OCI-LY1 (cell line): Measurements from ENCODE around the gene MAP7D1.
"Not testable (repeated sequence)": the region's sequence is repeated elsewhere in the genome, so short reads cannot be mapped to it uniquely, and the experiment has no call there.

Experiments used
- EZH2 ChIP-seq: fragments of 200-600 bp; sonication (generic), shearing (Covaris generic); IDR thresholded peaks from 2 replicates; pipeline ENCODE4 v1.8.0; 2017; ENCODE audit warnings: borderline replicate concordance, mixed run types, mild to moderate bottlenecking, antibody characterized with exemption, low read length, moderate library complexity, mixed read lengths
- TF ChIP-seq, protein P1 (sequence below): fragments of 200-600 bp; sonication (generic), shearing (Covaris generic); IDR thresholded peaks from 2 replicates; pipeline ENCODE4 v1.5.1; 2017; ENCODE audit warnings: mild to moderate bottlenecking, antibody characterized with exemption, low read length, moderate library complexity, mixed read lengths

DNA sequence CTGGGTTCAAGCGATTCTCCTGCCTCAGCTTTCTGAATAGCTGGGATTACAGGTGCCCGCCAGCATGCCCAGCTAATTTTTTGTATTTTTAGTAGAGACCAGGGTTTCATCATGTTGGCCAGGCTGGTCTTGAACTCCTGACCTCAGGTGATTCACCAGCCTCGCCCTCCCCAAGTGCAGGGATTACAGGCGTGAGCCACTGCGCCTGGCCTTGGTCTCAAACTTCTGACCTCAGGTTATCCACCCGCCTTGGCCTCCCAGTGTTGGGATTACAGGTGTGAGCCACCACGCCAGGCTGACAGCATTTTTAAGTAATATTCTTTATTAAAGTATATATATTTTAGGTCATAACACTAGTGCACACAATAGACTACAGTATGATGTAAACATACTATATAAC, 65.9 kb downstream of the MAP7D1 start:
- TF ChIP-seq EZH2, result not testable (repeated sequence)
- TF ChIP-seq, protein P1, sequence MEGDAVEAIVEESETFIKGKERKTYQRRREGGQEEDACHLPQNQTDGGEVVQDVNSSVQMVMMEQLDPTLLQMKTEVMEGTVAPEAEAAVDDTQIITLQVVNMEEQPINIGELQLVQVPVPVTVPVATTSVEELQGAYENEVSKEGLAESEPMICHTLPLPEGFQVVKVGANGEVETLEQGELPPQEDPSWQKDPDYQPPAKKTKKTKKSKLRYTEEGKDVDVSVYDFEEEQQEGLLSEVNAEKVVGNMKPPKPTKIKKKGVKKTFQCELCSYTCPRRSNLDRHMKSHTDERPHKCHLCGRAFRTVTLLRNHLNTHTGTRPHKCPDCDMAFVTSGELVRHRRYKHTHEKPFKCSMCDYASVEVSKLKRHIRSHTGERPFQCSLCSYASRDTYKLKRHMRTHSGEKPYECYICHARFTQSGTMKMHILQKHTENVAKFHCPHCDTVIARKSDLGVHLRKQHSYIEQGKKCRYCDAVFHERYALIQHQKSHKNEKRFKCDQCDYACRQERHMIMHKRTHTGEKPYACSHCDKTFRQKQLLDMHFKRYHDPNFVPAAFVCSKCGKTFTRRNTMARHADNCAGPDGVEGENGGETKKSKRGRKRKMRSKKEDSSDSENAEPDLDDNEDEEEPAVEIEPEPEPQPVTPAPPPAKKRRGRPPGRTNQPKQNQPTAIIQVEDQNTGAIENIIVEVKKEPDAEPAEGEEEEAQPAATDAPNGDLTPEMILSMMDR, result not testable (repeated sequence)
